HUES6 (cell line): Measurements from ENCODE around the gene TWSG1.

ENCODE experiments used
- H3K27ac ChIP-seq: 2 replicates; pipeline ENCODE4 v1.7.0; 2013; ENCODE audit warnings: low read depth, mild to moderate bottlenecking, low read length, inconsistent platforms
- H3K27me3 ChIP-seq: 2 replicates; pipeline ENCODE4 v1.6.1; 2013; ENCODE audit warnings: low read length; ENCODE audit not compliant: control insufficient read depth, insufficient read depth
- H3K36me3 ChIP-seq: 2 replicates; pipeline ENCODE4 v1.6.1; 2013; ENCODE audit warnings: low read length; ENCODE audit not compliant: control insufficient read depth, insufficient read depth
- H3K4me1 ChIP-seq: 2 replicates; pipeline ENCODE4 v1.6.1; 2013; ENCODE audit warnings: low read length; ENCODE audit not compliant: control insufficient read depth, insufficient read depth
- H3K4me3 ChIP-seq: 2 replicates; pipeline ENCODE4 v1.5.1; 2013; ENCODE audit warnings: low read depth, low read length
- H3K9ac ChIP-seq: one replicate; pipeline ENCODE4 v1.6.1; 2013; ENCODE audit warnings: mild to moderate bottlenecking, low read length
- H3K9me3 ChIP-seq: 2 replicates; pipeline ENCODE4 v1.6.1; 2013; ENCODE audit warnings: low read depth, low read length; ENCODE audit not compliant: control insufficient read depth, insufficient read depth

The TWSG1 gene

GRCh38 chr18:9334329-9334972 lies at the start of gene TWSG1:
TSS of gene TWSG1 (plus strand) at chr18:9334773. CDS start at chr18:9337230, 2,457 bp downstream.
- Histone ChIP-seq H3K27ac (peak within 1 kb of the TSS; percentile 73; the same call in 1 of the 2 replicates), H3K4me3 (peak within 1 kb of the TSS; percentile 82), H3K9me3 (no peaks in the 10 kb centered on the region), H3K4me1 (no peaks in the 10 kb centered on the region), H3K27me3 (peaks cover 10% of the 10 kb centered on the region; the same call in 1 of the 2 replicates), H3K9ac (peak within 1 kb of the TSS; percentile 80), H3K36me3 (peaks cover 20% of the 10 kb centered on the region)

GRCh38 chr18:9285604-9286003 lies 49.0 kb upstream of the TWSG1 start:
- no peak overlapping the region for H3K27ac ChIP-seq
- H3K27me3 ChIP-seq, result no peaks in the 10 kb centered on the region
- H3K36me3 ChIP-seq, result no peaks in the 10 kb centered on the region
- H3K9ac ChIP-seq, result no peak overlapping the region
- H3K4me1 ChIP-seq, result no peaks in the 10 kb centered on the region
- H3K9me3 ChIP-seq, result peaks cover 8% of the 10 kb centered on the region
- no peak overlapping the region for H3K4me3 ChIP-seq

- no peaks in the 10 kb centered on the region for H3K4me1 ChIP-seq
- no peak overlapping the region for H3K4me3 ChIP-seq
- peaks cover 17% of the 10 kb centered on the region for H3K9me3 ChIP-seq
- no peaks in the 10 kb centered on the region for H3K36me3 ChIP-seq
- H3K27ac ChIP-seq, result no peak overlapping the region
- H3K27me3 ChIP-seq, result no peaks in the 10 kb centered on the region
- no peak overlapping the region for H3K9ac ChIP-seq
Measured at GRCh38 chr18:9287036-9287435, 47.5 kb upstream of the TWSG1 start.

GRCh38 chr18:9289698-9290097 lies 44.9 kb upstream of the TWSG1 start:
- H3K4me3 ChIP-seq, result no peak overlapping the region
- no peak overlapping the region for H3K27ac ChIP-seq
- H3K9me3 ChIP-seq, result peaks cover 38% of the 10 kb centered on the region
- no peaks in the 10 kb centered on the region for H3K27me3 ChIP-seq
- H3K9ac ChIP-seq, result no peak overlapping the region
- no peaks in the 10 kb centered on the region for H3K4me1 ChIP-seq
- no peaks in the 10 kb centered on the region for H3K36me3 ChIP-seq

GRCh38 chr18:9290156-9290555 lies 44.4 kb upstream of the TWSG1 start:
- Histone ChIP-seq H3K36me3 (no peaks in the 10 kb centered on the region), H3K4me1 (no peaks in the 10 kb centered on the region), H3K9ac (no peak overlapping the region), H3K9me3 (peaks cover 41% of the 10 kb centered on the region), H3K27me3 (no peaks in the 10 kb centered on the region), H3K27ac (no peak overlapping the region), H3K4me3 (no peak overlapping the region)

GRCh38 chr18:9292047-9292446 lies 42.5 kb upstream of the TWSG1 start:
- Histone ChIP-seq H3K9me3 (peaks cover 57% of the 10 kb centered on the region), H3K4me1 (no peaks in the 10 kb centered on the region), H3K36me3 (no peaks in the 10 kb centered on the region), H3K4me3 (no peak overlapping the region), H3K9ac (no peak overlapping the region), H3K27me3 (no peaks in the 10 kb centered on the region), H3K27ac (no peak overlapping the region)

GRCh38 chr18:9293948-9294347 lies 40.6 kb upstream of the TWSG1 start:
- Histone ChIP-seq H3K27me3 (no peaks in the 10 kb centered on the region), H3K9ac (no peak overlapping the region), H3K4me1 (no peaks in the 10 kb centered on the region), H3K4me3 (no peak overlapping the region), H3K27ac (no peak overlapping the region), H3K36me3 (no peaks in the 10 kb centered on the region), H3K9me3 (peaks cover 68% of the 10 kb centered on the region)

GRCh38 chr18:9296233-9297006 lies 38.2 kb upstream of the TWSG1 start:
- no peaks in the 10 kb centered on the region for H3K27me3 ChIP-seq
- peaks cover 56% of the 10 kb centered on the region for H3K9me3 ChIP-seq
- H3K9ac ChIP-seq, result no peak overlapping the region
- no peaks in the 10 kb centered on the region for H3K36me3 ChIP-seq
- no peak overlapping the region for H3K27ac ChIP-seq
- H3K4me3 ChIP-seq, result no peak overlapping the region
- H3K4me1 ChIP-seq, result no peaks in the 10 kb centered on the region

GRCh38 chr18:9297007-9297393 lies 37.6 kb upstream of the TWSG1 start:
- peaks cover 52% of the 10 kb centered on the region for H3K9me3 ChIP-seq
- no peak overlapping the region for H3K27ac ChIP-seq
- H3K4me3 ChIP-seq, result no peak overlapping the region
- H3K36me3 ChIP-seq, result no peaks in the 10 kb centered on the region
- H3K9ac ChIP-seq, result no peak overlapping the region
- no peaks in the 10 kb centered on the region for H3K4me1 ChIP-seq
- no peaks in the 10 kb centered on the region for H3K27me3 ChIP-seq

- Histone ChIP-seq H3K4me3 (no peak overlapping the region), H3K9ac (no peak overlapping the region), H3K27me3 (no peaks in the 10 kb centered on the region)
Measured at GRCh38 chr18:9304388-9305070, 30.0 kb upstream of the TWSG1 start.

GRCh38 chr18:9319333-9319732 lies 15.2 kb upstream of the TWSG1 start:
- H3K36me3 ChIP-seq, result no peaks in the 10 kb centered on the region
- H3K9ac ChIP-seq, result no peak overlapping the region
- H3K4me3 ChIP-seq, result no peak overlapping the region
- H3K4me1 ChIP-seq, result no peaks in the 10 kb centered on the region
- H3K27me3 ChIP-seq, result no peaks in the 10 kb centered on the region; the same call in 1 of the 2 replicates
- no peak overlapping the region for H3K27ac ChIP-seq
- no peaks in the 10 kb centered on the region; the same call in 1 of the 2 replicates for H3K9me3 ChIP-seq

More at GRCh38 chr18:9304388-9305070, 30.0 kb upstream of the TWSG1 start:
- H3K4me1 ChIP-seq, result no peaks in the 10 kb centered on the region
- H3K9me3 ChIP-seq, result peaks cover 5% of the 10 kb centered on the region; the same call in 1 of the 2 replicates
- H3K27ac ChIP-seq, result no peak overlapping the region
- H3K36me3 ChIP-seq, result no peaks in the 10 kb centered on the region
